ENCODE measurements around the gene SEC14L2. TPM values are rescaled to one million over a fixed set of nuclear protein-coding genes. Genes with fewer than 3 reads are reported as not detected.

The SEC14L2 gene
- total and polyA plus RNA-seq, 2 of the 4 experiments (the other 2 are of a cell fraction), result 38.7 to 54.8 TPM

DNA sequence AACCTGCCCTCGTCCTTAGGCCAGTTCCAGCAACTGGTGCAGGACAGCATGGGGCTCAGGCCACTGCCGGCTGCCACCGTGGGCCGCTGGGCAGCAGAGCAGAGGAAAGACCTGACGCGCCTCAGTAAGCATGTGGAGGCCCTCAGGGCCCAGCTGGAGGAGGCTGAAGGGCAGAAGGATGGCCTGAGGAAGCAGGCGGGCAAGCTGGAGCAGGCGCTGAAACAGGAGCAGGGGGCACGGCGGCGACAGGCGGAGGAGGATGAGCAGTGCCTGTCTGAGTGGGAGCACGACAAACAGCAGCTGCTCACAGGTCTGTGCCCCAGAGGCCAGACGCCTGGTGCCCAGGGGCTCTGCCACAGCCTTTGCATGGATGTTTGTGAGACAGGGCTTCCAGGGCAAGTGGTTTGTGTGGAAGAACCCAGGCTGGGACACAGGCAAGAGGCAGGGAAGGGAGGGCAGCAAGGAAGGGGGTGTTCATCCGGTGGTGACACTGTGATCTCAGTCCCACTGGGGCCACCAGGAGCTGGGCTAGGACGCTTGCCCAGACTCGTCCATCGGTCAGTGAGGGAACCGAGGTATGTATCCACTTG lies 26.1 kb upstream of the SEC14L2 start:
- no peak overlapping the region for H2BK20ac ChIP-seq (ENCODE audit: low read depth, low read length)
- H4K20me1 ChIP-seq (ENCODE audit: insufficient read depth, low read length), result peaks cover 4% of the 10 kb centered on the region
- no peak overlapping the region for H2AFZ ChIP-seq (replicated peaks; ENCODE audit: low read length, poor library complexity)
- 0 out of 2 replicates have a peak, but pooled peaks cover 2% of the 10 kb centered on the region for H3K9me1 ChIP-seq (ENCODE audit: insufficient read depth, low read length)
- dilution Hi-C loops (cut with HindIII; ENCODE audit: low sequenced_read_pairs, unreplicated experiment) (no loop called here), in situ Hi-C loops (cut with MboI; ENCODE audit: low sequenced_read_pairs) (no loop called here), intact Hi-C loops (cut with micrococcal nuclease) (no loop called here)
- no peak overlapping the region for H3K9ac ChIP-seq (ENCODE audit: low read depth, low read length)
- H3K36me3 ChIP-seq (ENCODE audit: control insufficient read depth, insufficient read depth, low read length), result peaks cover 5% of the 10 kb centered on the region; the same call in 1 of the 2 replicates
- WGBS, 2 experiments (ENCODE audit: extremely low coverage in 2 of 2, insufficient read length in 1 of 2), result 98% methylated on average over 7 of the region's 19 CpGs; no CpG with 5 or more reads in 1 of the 2 experiments
- H4K5ac ChIP-seq (ENCODE audit: low read depth, low read length), result no peak overlapping the region
- H2AK9ac ChIP-seq (replicated peaks; ENCODE audit: low read depth, low read length, poor library complexity), result no peak overlapping the region
- no peak overlapping the region for H3K18ac ChIP-seq (ENCODE audit: low read depth, low read length)
- H2BK120ac ChIP-seq (ENCODE audit: low read depth, low read length), result no peak overlapping the region
- no peak overlapping the region for H3K56ac ChIP-seq (ENCODE audit: extremely low read depth, insufficient read depth, low read length)
- no peak overlapping the region for H4K8ac ChIP-seq (ENCODE audit: low read depth in 2 of 2, low read length in 2 of 2)
- peaks cover 5% of the 10 kb centered on the region; the same call in 1 of the 2 replicates for H3K4me1 ChIP-seq (ENCODE audit: control insufficient read depth, insufficient read depth, low read length)
- ATAC-seq (ENCODE audit: low read depth) (no peak), DNase-seq (no peak)
- no peak overlapping the region for H3K23ac ChIP-seq (ENCODE audit: low read depth, low read length)
- ChIA-PET POLR2A (ENCODE audit: unreplicated experiment) (no interaction called here), CTCF (no interaction called here)
- H3K27ac ChIP-seq (ENCODE audit: insufficient read depth, low read length), result no peak overlapping the region
- H2BK5ac ChIP-seq (ENCODE audit: low read depth, low read length, poor library complexity, severe bottlenecking), result no peak overlapping the region
- no peaks in the 10 kb centered on the region for H3K79me1 ChIP-seq (ENCODE audit: low read depth in 1 of 2, low read length in 2 of 2)
- no peak overlapping the region for H2BK15ac ChIP-seq (ENCODE audit: low read depth, low read length)
- TF ChIP-seq POLR2A (IDR thresholded peaks at IDR 0.05; ENCODE audit: low read depth, low read length) (no peak), SMC3 (IDR thresholded peaks at IDR 0.05; ENCODE audit: low read depth, low read length) (no peak), NFE2L2 (IDR thresholded peaks at IDR 0.05; ENCODE audit: low read depth, low read length) (no peak), FOS (IDR thresholded peaks at IDR 0.05; ENCODE audit: low read depth, low read length) (no peak), MAZ (IDR thresholded peaks at IDR 0.05; ENCODE audit: borderline replicate concordance, low read depth, low read length) (no peak), BHLHE40 (IDR thresholded peaks at IDR 0.05; ENCODE audit: low read depth, low read length) (no peak), MAFK (IDR thresholded peaks at IDR 0.05; ENCODE audit: low read depth, low read length) (no peak)
- TF ChIP-seq, protein P1, sequence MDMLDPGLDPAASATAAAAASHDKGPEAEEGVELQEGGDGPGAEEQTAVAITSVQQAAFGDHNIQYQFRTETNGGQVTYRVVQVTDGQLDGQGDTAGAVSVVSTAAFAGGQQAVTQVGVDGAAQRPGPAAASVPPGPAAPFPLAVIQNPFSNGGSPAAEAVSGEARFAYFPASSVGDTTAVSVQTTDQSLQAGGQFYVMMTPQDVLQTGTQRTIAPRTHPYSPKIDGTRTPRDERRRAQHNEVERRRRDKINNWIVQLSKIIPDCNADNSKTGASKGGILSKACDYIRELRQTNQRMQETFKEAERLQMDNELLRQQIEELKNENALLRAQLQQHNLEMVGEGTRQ (IDR thresholded peaks at IDR 0.05; ENCODE audit: low read depth, low read length), result no peak
- no peaks in the 10 kb centered on the region for H3K9me3 ChIP-seq (ENCODE audit: control insufficient read depth, insufficient read depth, low read length)
- no peak overlapping the region for H3K4ac ChIP-seq (ENCODE audit: low read depth, low read length)
- no peak overlapping the region for H3K14ac ChIP-seq (replicated peaks; ENCODE audit: low read depth, low read length)
- no peak overlapping the region for H3K4me2 ChIP-seq (ENCODE audit: low read depth, low read length)
- H3K4me3 ChIP-seq (ENCODE audit: insufficient read depth, low read depth, low read length), result no peak overlapping the region
- no peak overlapping the region for H2AK5ac ChIP-seq (ENCODE audit: low read depth, low read length)
- H3K27me3 ChIP-seq (ENCODE audit: control insufficient read depth, insufficient read depth, low read length), result no peaks in the 10 kb centered on the region
- H4K91ac ChIP-seq (ENCODE audit: insufficient read depth, low read depth, low read length), result no peak overlapping the region
- no TSS peak for BruUV-seq (replicated peaks)
